Dendritic cell treated with granulocyte-macrophage colony-stimulating factor and Interleukin-4, amounts not matched to agents 40 ng/mL and 50 ng/mL, for 4 days (primary cell): ENCODE results near the gene CBLN2.

ENCODE experiments used
- H3K27ac Mint-ChIP-seq: one replicate; pipeline ENCODE4 v1.8.0; 2022; ENCODE audit warnings: mild to moderate bottlenecking, mixed read lengths
- H3K27me3 Mint-ChIP-seq: one replicate; pipeline ENCODE4 v1.8.0; 2022; ENCODE audit warnings: mild to moderate bottlenecking, mixed read lengths
- H3K36me3 Mint-ChIP-seq: one replicate; pipeline ENCODE4 v1.8.0; 2022; ENCODE audit warnings: low read depth, mixed read lengths
- H3K4me1 Mint-ChIP-seq: one replicate; pipeline ENCODE4 v1.8.0; 2022; ENCODE audit warnings: low read depth, mixed read lengths
- H3K4me3 Mint-ChIP-seq: one replicate; pipeline ENCODE4 v1.8.0; 2022; ENCODE audit warnings: mild to moderate bottlenecking, moderate library complexity, mixed read lengths
- H3K9me3 Mint-ChIP-seq: one replicate; pipeline ENCODE4 v1.8.0; 2022; ENCODE audit warnings: mixed read lengths
- intact Hi-C: fragments of 100-400 bp; cut with micrococcal nuclease; formaldehyde crosslinking; loops from one replicate; pipeline ENCODE4 v1.15.0; 2022

The CBLN2 gene

DNA sequence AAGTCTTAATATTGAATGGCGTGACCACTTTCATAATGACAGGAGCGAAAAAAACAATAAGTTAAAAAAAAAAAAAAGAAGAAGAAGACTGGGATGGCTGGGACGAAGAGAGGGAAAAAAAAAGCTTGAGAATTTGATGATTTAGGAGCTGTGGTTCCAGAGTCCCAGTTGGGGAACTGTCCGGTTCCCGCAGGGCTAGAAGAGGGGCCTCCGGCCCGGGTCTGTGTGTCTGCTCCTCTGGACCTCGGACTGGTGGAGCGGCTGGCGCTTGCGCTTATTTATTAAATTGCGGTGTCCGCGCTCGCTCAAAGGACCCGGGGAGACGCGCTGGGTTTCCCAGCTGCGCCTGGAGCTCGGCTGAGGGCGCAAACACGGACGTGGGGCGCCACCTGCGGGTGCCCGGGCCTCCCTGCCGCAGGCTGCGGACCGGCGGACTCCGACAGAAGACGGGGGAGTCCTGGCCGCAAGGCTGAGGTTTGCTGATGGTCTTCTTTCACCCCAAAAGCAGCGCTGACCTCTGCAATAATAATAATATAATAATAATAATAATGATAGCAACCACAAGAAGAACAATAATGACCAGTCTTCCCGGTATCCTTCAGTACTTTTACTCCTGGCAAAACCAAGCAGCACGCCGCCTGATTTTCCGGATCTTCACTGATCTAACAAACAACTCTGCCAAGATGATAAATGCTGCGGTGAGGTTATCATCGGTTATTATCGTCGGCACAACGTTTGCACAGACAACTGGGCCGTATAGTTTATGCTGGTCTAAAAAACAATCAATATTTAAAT is at the start of gene CBLN2:
Gene CBLN2, minus strand, starts transcription at position 251 of the 795 bp plus-strand sequence. CDS start 2,182 bp downstream, outside the sequence.
- Mint-ChIP-seq H3K27me3 (peaks cover 52% of the 10 kb centered on the region), H3K9me3 (no peaks in the 10 kb centered on the region), H3K27ac (no peak within 1 kb of the TSS), H3K4me3 (peak within 1 kb of the TSS; percentile 4), H3K36me3 (no peaks in the 10 kb centered on the region), H3K4me1 (peaks cover 14% of the 10 kb centered on the region)
- intact Hi-C loops, result loop anchor here (5.0 kb wide), 1 partner anchor 1612 kb away; no protein-coding TSS in a partner anchor

DNA sequence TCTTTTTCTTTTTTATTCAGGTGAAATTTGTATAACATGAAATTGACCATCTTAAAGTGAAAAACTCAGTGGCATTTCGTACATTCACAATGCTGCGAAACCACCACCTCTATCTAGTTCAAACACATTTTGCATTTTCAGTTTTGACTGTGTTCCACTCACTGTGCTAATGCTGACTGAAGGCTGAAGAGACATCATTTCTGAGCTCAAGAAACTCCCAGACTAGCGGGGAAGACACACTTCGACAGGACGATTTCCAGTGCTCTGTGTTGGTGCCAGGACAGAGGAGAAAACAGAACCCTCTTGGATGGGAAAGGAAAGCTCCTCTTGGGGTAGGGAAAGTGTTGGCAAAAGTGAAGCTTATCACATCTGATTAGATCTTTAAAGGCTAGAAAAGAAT is 44.2 kb upstream of the CBLN2 start:
- intact Hi-C loops, result no loop called here
- Mint-ChIP-seq H3K4me1 (no peaks in the 10 kb centered on the region), H3K27me3 (no peaks in the 10 kb centered on the region), H3K4me3 (no peak overlapping the region), H3K9me3 (peaks cover 18% of the 10 kb centered on the region), H3K36me3 (no peaks in the 10 kb centered on the region), H3K27ac (no peak overlapping the region)

DNA sequence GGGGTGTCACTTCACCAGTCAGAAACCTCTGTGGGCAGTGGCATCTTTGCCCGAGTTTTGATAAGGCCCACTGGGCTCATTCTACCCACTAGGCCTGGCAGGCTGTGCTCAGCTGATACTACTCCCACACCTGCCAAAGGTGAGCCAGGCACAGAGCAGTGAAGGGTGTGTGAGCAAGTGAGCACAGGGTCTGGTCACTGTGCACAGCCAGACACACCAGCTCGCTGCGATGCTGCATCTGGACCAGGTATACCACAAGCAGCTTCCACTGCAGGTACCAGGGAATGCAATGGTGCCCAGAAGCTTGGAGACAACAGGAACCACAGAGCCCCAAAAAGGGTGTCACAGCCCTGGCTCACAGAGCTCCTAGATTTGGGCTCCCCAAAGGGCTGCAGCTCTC is 40.6 kb upstream of the CBLN2 start:
- Mint-ChIP-seq H3K4me3 (no peak overlapping the region), H3K27ac (no peak overlapping the region), H3K4me1 (no peaks in the 10 kb centered on the region), H3K9me3 (peaks cover 18% of the 10 kb centered on the region), H3K27me3 (no peaks in the 10 kb centered on the region), H3K36me3 (no peaks in the 10 kb centered on the region)
- intact Hi-C loops, result no loop called here

DNA sequence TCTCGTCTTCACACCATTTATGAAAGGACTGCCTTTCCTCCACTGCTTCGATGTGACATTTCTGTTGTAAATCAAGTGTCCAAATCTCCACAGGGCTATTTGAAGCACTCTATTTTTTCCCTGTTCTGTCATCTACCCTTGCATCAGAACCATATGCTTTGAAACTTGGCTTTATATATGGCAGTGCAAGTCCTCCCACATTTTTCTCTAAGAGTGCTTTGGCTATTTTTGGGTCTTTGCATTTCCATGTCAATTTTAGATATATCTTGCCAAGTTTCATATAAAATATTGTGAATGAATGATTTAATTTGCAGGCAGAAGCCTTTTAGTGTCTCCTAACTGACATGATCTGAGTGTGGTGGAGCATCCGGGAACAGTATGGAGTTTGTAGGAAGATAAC is 37.8 kb upstream of the CBLN2 start:
- H3K4me3 Mint-ChIP-seq, result no peak overlapping the region
- H3K4me1 Mint-ChIP-seq, result no peaks in the 10 kb centered on the region
- intact Hi-C loops, result no loop called here
- no peaks in the 10 kb centered on the region for H3K27me3 Mint-ChIP-seq
- peaks cover 9% of the 10 kb centered on the region for H3K9me3 Mint-ChIP-seq
- no peaks in the 10 kb centered on the region for H3K36me3 Mint-ChIP-seq
- no peak overlapping the region for H3K27ac Mint-ChIP-seq

DNA sequence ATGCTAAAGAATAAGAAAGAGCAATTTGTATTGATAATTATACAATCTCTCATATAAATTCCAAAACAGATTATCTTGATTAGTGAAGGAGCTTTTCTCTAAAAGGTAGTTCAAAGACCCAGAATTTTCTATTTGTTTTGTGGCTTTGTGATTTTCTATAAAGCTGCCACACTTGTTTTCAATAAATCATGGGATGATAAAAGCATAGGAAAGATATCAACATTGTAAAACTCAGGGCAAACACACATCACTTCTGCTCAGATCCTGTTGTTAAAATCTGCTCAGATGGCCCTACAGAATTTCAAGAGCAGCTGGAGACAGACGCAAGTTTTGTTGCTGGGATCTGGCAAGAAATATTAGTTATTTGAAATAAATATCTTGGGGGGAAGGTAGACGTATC is 28.8 kb upstream of the CBLN2 start:
- H3K36me3 Mint-ChIP-seq, result no peaks in the 10 kb centered on the region
- H3K4me3 Mint-ChIP-seq, result no peak overlapping the region
- no peak overlapping the region for H3K27ac Mint-ChIP-seq
- no peaks in the 10 kb centered on the region for H3K4me1 Mint-ChIP-seq
- intact Hi-C loops, result no loop called here
- no peaks in the 10 kb centered on the region for H3K27me3 Mint-ChIP-seq
- H3K9me3 Mint-ChIP-seq, result peaks cover 9% of the 10 kb centered on the region

DNA sequence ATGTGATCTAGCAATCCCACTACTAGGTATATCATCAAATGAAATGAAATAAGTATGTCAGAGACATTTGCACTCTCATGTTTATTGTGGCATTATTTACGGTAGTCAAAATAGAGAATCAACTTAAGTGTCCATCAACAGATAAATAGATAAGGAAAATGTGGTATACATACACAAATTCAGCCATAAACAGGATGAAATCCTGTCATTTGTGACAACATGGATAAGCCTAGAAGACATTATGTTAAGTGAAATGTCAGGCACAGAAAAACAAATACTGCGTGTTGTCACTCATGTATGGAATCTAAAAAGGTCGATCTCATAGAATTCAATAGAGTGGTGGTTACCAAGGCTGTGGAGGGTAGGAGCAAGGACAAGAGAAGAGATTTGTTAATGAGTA is 22.1 kb upstream of the CBLN2 start:
- Mint-ChIP-seq H3K4me3 (no peak overlapping the region), H3K36me3 (no peaks in the 10 kb centered on the region), H3K27ac (no peak overlapping the region), H3K9me3 (peaks cover 13% of the 10 kb centered on the region), H3K4me1 (no peaks in the 10 kb centered on the region), H3K27me3 (no peaks in the 10 kb centered on the region)
- intact Hi-C loops, result no loop called here

DNA sequence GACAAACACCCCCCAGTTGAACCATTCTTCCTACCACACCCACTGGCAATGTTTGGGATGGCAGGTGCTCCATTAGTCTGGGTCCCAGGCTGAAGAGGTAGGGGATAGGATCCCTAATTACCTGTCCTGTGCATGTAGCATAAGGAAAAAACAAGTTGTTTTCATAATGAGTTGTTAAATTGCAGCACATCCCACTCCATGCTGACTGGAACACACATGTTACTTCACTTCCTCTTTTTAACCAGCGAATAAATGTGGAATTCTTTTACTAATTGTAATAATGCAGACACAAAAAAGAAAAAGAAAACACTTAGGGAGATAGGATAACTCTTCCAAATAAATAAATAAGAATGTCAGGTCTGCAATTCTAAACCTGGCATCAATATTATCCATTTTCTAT is 11.8 kb upstream of the CBLN2 start:
- Mint-ChIP-seq H3K27ac (no peak overlapping the region), H3K36me3 (no peaks in the 10 kb centered on the region), H3K4me3 (no peak overlapping the region), H3K4me1 (peaks cover 21% of the 10 kb centered on the region), H3K9me3 (peaks cover 8% of the 10 kb centered on the region), H3K27me3 (no peaks in the 10 kb centered on the region)
- intact Hi-C loops, result no loop called here

DNA sequence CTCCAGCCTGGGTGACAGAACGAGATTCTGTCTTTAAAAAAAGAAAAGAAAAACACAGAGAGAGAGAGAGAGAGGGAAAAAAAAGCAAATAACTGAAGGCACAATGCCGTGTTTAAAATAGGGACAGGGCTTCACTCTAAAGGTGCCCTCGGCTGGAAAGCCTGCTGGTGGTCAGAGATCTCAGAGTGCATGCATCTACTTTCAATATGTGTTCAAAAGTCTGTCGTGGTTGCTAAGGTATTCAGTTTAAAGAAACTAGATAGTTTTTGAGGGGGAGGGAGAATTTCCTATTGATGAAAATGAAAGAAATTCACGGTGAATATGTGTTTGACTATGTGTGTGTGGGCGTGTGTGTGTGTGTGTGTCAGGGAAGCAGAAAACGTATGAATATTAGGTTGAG is 11.0 kb upstream of the CBLN2 start:
- no peak overlapping the region for H3K4me3 Mint-ChIP-seq
- H3K4me1 Mint-ChIP-seq, result peaks cover 21% of the 10 kb centered on the region
- intact Hi-C loops, result no loop called here
- H3K27me3 Mint-ChIP-seq, result no peaks in the 10 kb centered on the region
- H3K36me3 Mint-ChIP-seq, result no peaks in the 10 kb centered on the region
- H3K27ac Mint-ChIP-seq, result no peak overlapping the region
- peaks cover 8% of the 10 kb centered on the region for H3K9me3 Mint-ChIP-seq

DNA sequence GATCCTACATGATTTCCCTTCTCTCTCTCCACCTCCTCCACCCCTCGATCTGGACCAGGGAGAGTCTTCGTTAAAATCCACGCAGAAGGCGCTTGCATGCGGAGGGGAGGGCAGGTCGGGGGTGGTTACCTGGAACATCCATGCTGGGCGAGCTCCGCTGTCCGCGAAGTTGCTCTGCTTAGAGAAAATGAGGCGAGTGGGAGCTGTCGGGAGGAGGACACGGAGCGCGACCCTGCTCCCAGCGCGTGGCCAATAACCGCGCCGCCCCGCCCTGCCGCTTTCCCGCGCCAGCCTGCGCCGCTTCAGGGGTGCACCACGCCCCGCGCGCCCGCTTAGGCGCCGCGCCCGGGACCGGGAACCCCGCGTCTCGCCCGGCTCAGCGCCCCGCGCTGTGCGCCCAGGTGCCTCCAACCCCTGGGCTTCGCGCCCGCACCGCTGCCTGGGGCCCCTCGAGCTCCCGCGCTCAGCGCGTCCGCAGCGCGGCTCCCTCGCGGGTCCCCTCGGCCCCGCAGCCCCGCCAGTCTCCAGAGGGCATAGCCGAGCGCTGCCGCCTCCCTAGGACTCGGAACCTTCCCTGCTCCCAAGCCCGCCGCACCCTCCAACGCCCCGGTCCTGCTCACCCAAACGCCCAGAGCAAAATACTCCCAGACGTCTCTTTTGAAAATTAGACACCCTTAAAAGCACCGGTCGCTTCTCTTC is 636 bp downstream of the CBLN2 start:
- H3K27ac Mint-ChIP-seq, result no peak overlapping the region
- H3K4me1 Mint-ChIP-seq, result peaks cover 14% of the 10 kb centered on the region
- H3K4me3 Mint-ChIP-seq, result peak overlapping the region; percentile 4
- intact Hi-C loops, result loop anchor here (5.0 kb wide), 1 partner anchor 1611 kb away; no protein-coding TSS in a partner anchor
- no peaks in the 10 kb centered on the region for H3K36me3 Mint-ChIP-seq
- no peaks in the 10 kb centered on the region for H3K9me3 Mint-ChIP-seq
- peaks cover 55% of the 10 kb centered on the region for H3K27me3 Mint-ChIP-seq

DNA sequence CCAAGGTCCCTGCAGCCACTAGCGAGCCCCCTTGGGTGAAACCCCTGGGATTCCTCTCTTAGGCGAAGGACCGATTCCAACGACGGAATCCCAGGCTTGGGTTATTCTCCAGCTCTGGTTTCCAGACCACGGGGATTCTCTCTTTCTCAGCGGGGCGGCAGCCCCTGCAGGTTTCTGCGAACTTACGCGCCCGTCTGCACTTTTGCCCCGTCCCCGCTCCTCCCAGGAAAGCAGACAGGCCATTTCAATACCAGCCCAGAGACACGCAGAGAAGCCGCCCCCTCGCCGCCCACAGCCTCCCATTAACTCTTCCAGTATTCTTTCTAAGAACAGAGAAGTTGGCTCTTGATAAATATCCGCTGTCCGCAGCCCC is 1.2 kb downstream of the CBLN2 start:
- Mint-ChIP-seq H3K4me3 (no peak overlapping the region), H3K36me3 (no peaks in the 10 kb centered on the region), H3K4me1 (peaks cover 14% of the 10 kb centered on the region), H3K27me3 (peaks cover 57% of the 10 kb centered on the region), H3K27ac (no peak overlapping the region), H3K9me3 (no peaks in the 10 kb centered on the region)
- intact Hi-C loops, result loop anchor here (5.0 kb wide), 1 partner anchor 1611 kb away; no protein-coding TSS in a partner anchor

DNA sequence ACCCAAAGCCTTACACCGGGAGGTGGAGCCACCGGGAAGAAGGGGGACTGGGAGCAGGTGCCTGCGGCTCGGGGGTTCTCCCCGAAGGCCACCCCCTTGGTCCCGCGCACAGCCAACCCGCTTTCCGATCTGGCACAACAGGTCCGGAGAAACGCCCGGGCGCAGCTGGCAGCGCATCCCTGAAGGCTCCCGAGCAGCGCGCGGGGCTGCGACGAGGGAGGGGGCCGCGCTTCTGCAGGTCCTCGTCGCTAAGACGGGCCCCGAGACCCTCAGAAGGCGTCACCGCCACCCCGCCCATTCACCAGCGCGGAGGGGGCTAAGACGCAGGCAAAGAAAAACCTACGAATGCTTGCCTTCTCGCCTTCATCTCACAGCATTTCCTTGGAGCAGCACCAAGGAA is 1.8 kb downstream of the CBLN2 start:
- H3K27ac Mint-ChIP-seq, result no peak overlapping the region
- H3K4me1 Mint-ChIP-seq, result peaks cover 14% of the 10 kb centered on the region
- no peaks in the 10 kb centered on the region for H3K9me3 Mint-ChIP-seq
- peaks cover 60% of the 10 kb centered on the region for H3K27me3 Mint-ChIP-seq
- no peaks in the 10 kb centered on the region for H3K36me3 Mint-ChIP-seq
- H3K4me3 Mint-ChIP-seq, result no peak overlapping the region
- intact Hi-C loops, result loop anchor here (5.0 kb wide), 1 partner anchor 1610 kb away; no protein-coding TSS in a partner anchor

DNA sequence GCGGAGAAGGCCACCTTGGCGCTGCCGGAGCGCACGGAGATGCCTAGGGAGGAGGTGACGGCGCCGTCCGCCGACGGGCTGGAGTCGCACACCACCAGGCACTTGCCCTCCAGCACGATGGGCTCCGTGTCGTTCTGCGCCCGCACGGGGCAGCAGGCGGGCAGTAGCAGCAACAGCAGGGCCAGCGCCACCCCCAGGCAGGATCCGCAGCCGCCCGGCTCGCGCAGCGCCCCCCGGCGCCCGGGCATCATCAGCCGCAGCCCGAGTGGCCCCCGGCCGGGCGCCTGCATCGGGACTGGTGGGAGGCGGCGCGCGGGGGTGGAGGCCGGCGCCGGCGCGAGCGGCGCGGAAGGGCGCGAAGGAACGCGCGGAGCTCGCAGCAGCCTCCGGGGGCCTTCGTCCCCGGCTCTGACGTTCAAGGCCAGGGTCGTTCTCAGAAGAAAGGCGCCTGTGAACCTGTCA is 2.2 kb downstream of the CBLN2 start:
- Mint-ChIP-seq H3K27ac (no peak overlapping the region), H3K4me1 (peaks cover 14% of the 10 kb centered on the region), H3K27me3 (peaks cover 59% of the 10 kb centered on the region), H3K4me3 (no peak overlapping the region), H3K36me3 (no peaks in the 10 kb centered on the region), H3K9me3 (no peaks in the 10 kb centered on the region)
- intact Hi-C loops, result loop anchor here (5.0 kb wide), 1 partner anchor 1610 kb away; no protein-coding TSS in a partner anchor

DNA sequence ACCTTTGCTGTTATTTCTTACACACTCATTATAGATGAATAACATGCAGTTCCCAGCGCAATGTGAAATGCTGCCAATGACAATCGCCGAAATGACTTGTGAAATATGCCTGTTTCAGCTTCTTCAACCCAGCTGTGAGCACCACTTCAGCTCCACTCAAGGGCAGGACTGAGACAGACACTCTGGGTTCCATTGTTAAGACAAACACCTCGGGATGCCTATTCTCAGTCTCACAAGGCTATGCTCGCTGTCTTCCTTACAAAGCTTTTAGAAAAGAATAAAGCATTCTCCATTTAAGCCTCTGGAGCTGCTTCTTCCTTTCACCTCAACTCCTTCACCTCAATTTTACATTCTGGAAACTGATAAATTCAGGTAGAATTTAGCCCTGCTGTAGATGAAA is 4.2 kb downstream of the CBLN2 start:
- intact Hi-C loops, result loop anchor here (5.0 kb wide), 1 partner anchor 1608 kb away; no protein-coding TSS in a partner anchor
- H3K9me3 Mint-ChIP-seq, result no peaks in the 10 kb centered on the region
- no peak overlapping the region for H3K4me3 Mint-ChIP-seq
- H3K4me1 Mint-ChIP-seq, result peaks cover 14% of the 10 kb centered on the region
- no peak overlapping the region for H3K27ac Mint-ChIP-seq
- H3K27me3 Mint-ChIP-seq, result peaks cover 49% of the 10 kb centered on the region
- H3K36me3 Mint-ChIP-seq, result no peaks in the 10 kb centered on the region

DNA sequence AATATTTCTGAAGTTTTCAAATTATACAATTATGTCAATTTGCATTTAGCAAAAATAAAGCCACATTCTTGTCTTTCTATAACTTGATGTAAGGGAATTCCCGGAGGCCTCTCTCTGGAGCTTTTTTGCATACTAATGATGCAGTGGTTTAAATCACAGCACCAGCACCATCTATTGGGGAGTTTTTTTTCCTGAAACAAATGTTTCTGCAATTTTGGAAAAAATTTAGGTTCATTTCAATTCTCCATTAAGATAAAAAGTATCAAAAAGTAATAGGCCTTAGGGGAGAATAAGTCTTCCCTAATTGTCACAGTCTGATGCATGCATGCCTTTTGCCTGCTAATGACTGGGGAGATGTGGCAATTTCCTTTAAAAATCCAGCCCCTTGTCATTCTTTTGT is 13.5 kb downstream of the CBLN2 start:
- intact Hi-C loops, result no loop called here
- Mint-ChIP-seq H3K4me1 (no peaks in the 10 kb centered on the region), H3K27me3 (no peaks in the 10 kb centered on the region), H3K27ac (no peak overlapping the region), H3K9me3 (no peaks in the 10 kb centered on the region), H3K36me3 (no peaks in the 10 kb centered on the region), H3K4me3 (no peak overlapping the region)
